Glutamatergic neuron (in vitro differentiated cells): Measurements from ENCODE around the gene NFIA. TPM values are rescaled to one million over a fixed set of nuclear protein-coding genes. Genes with fewer than 3 reads are reported as not detected.

Experiments used
- DNase-seq: peaks from one replicate; pipeline ENCODE4 v3.0.0; 2022
- H3K27ac Mint-ChIP-seq: one replicate; pipeline ENCODE4 v1.8.0; 2020; ENCODE audit warnings: mild to moderate bottlenecking, mixed read lengths, inconsistent platforms; ENCODE audit not compliant: unreplicated experiment
- H3K27me3 Mint-ChIP-seq: one replicate; pipeline ENCODE4 v1.8.0; 2020; ENCODE audit warnings: mild to moderate bottlenecking, moderate library complexity, mixed read lengths, inconsistent platforms; ENCODE audit not compliant: unreplicated experiment
- H3K36me3 Mint-ChIP-seq: one replicate; pipeline ENCODE4 v1.8.0; 2020; ENCODE audit warnings: mild to moderate bottlenecking, mixed read lengths, inconsistent platforms; ENCODE audit not compliant: unreplicated experiment
- H3K4me1 Mint-ChIP-seq: one replicate; pipeline ENCODE4 v1.8.0; 2020; ENCODE audit warnings: mild to moderate bottlenecking, low read depth, mixed read lengths, inconsistent platforms; ENCODE audit not compliant: unreplicated experiment
- H3K4me3 Mint-ChIP-seq: one replicate; pipeline ENCODE4 v1.8.0; 2020; ENCODE audit warnings: mild to moderate bottlenecking, mixed read lengths, inconsistent platforms; ENCODE audit not compliant: unreplicated experiment
- H3K9me3 Mint-ChIP-seq: one replicate; pipeline ENCODE4 v1.8.0; 2020; ENCODE audit warnings: mild to moderate bottlenecking, moderate library complexity, mixed read lengths, inconsistent platforms; ENCODE audit not compliant: unreplicated experiment
- total RNA-seq: library from RNA; stranded (reverse); fragmentation: NEBNext Ultra II Directional; extraction: Animal tissue kit (Norgen Biotek cat#: 25700); gene quantifications from one replicate; pipeline ENCODE4 v1.2.1, GENCODE V29; 2021; ENCODE audit not compliant: unreplicated experiment
- TF ChIP-seq, protein P1 (sequence below): fragments of 200-600 bp; sonication (generic); IDR thresholded peaks from one replicate; pipeline ENCODE4 v1.5.0; 2021; ENCODE audit not compliant: partially characterized antibody, unreplicated experiment

The NFIA gene
- total RNA-seq, 1 donor from 2014 or later: 16.4 TPM

DNA sequence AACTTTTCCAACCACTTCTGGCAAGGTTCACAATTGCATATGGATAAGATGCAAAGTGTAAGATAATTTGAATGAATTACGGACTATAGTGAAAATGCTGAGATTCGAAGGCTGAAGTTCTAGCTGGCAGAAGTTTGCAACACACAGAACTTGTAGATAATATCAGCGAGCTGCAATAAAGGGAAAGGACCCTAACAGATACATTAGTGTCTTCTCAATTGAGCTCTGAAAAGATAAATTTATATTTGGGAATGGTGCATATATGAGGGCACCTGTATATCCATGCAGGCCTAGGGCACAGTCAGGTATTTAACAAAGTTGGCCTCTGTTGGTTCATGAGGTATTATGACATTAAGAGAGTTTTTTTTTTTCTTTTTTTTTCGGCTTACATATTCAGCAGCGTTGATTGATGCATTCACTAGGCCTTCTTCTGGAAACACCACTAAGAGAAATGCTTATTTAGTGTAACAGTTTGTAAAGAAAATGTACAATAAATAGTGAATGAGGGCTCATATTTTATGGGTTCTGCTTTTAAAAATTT lies 2.2 kb downstream of the NFIA start:
- H3K27ac Mint-ChIP-seq: no peak overlapping the region
- H3K27me3 Mint-ChIP-seq: peaks cover 8% of the 10 kb centered on the region
- TF ChIP-seq, protein P1, sequence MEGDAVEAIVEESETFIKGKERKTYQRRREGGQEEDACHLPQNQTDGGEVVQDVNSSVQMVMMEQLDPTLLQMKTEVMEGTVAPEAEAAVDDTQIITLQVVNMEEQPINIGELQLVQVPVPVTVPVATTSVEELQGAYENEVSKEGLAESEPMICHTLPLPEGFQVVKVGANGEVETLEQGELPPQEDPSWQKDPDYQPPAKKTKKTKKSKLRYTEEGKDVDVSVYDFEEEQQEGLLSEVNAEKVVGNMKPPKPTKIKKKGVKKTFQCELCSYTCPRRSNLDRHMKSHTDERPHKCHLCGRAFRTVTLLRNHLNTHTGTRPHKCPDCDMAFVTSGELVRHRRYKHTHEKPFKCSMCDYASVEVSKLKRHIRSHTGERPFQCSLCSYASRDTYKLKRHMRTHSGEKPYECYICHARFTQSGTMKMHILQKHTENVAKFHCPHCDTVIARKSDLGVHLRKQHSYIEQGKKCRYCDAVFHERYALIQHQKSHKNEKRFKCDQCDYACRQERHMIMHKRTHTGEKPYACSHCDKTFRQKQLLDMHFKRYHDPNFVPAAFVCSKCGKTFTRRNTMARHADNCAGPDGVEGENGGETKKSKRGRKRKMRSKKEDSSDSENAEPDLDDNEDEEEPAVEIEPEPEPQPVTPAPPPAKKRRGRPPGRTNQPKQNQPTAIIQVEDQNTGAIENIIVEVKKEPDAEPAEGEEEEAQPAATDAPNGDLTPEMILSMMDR: no peak
- no peaks in the 10 kb centered on the region for H3K36me3 Mint-ChIP-seq
- peak overlapping the region; percentile 93 for H3K4me3 Mint-ChIP-seq
- no peak for DNase-seq
- peaks cover 22% of the 10 kb centered on the region for H3K4me1 Mint-ChIP-seq
- H3K9me3 Mint-ChIP-seq: peaks cover 11% of the 10 kb centered on the region

DNA sequence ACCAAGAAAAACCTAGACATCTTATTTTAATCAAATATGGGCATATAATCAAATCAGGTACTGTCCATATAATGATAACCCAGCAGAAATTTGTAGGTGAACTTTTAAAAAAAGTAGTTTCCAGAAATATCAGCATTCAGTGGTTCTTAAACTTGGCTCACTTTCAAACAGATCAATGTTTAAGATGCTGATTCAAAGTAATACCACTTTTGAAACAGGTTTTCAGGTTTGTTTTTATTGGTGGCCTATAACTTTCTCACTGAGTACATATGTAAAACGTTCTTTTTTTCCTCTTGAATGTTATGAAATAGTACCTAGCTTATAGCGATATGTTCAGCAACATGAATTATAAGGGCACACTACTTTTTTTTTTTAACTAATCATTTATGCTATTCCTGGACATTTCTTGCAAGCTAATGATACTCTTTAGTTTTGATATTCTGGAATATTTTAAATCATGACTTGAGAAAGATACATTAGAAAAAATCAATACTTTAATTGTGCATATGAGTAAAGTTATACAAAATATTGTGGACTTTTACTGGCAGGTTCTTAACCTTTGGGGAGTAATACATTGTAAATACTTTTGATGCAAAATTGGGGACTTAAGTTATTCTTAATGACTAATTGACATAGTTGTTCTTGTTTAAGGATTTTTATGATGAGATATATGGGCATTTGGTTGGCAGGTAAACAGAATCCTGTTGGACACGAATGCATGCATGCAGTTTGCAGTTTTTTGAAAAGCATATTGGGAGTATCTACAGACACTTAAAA lies 3.0 kb downstream of the NFIA start:
- peaks cover 14% of the 10 kb centered on the region for H3K4me1 Mint-ChIP-seq
- no peak overlapping the region for H3K27ac Mint-ChIP-seq
- H3K9me3 Mint-ChIP-seq: peaks cover 11% of the 10 kb centered on the region
- no peaks in the 10 kb centered on the region for H3K36me3 Mint-ChIP-seq
- DNase-seq: no peak
- TF ChIP-seq, protein P1: no peak
- peaks cover 8% of the 10 kb centered on the region for H3K27me3 Mint-ChIP-seq
- H3K4me3 Mint-ChIP-seq: peak overlapping the region; percentile 61

DNA sequence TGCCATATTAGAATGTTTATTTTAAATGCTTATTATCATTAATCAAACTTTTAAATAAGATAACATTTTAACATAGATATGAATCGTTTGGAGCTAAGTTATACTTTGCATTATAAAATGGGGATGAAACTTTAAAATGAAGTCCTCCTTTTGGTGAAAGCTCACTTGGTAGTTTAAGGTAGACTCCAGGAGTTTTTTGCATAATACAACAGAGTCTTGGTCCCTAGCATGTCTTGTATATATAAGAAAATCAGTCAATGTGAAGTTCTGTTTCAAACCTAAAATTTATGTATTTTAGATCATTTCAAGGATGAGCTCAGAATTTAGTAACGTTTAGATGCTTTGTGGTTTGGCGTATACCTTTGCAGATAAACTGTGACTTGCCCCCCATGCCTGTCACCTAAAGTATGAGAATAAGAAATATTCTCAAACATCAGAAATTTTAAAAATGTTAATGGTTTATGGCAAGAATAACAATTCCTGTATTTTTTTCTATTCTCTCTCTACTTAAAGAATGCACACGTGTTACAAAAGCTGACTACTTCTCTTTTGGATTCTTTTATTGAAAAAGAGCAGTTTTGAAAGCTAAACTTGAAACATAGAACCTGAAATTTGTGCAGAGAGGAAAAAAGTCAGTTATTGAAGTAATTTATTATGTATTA lies 3.8 kb downstream of the NFIA start:
- TF ChIP-seq, protein P1: no peak
- peaks cover 14% of the 10 kb centered on the region for H3K4me1 Mint-ChIP-seq
- H3K36me3 Mint-ChIP-seq: no peaks in the 10 kb centered on the region
- no peak overlapping the region for H3K4me3 Mint-ChIP-seq
- no peak overlapping the region for H3K27ac Mint-ChIP-seq
- DNase-seq: no peak
- H3K9me3 Mint-ChIP-seq: peaks cover 8% of the 10 kb centered on the region
- H3K27me3 Mint-ChIP-seq: peaks cover 8% of the 10 kb centered on the region

DNA sequence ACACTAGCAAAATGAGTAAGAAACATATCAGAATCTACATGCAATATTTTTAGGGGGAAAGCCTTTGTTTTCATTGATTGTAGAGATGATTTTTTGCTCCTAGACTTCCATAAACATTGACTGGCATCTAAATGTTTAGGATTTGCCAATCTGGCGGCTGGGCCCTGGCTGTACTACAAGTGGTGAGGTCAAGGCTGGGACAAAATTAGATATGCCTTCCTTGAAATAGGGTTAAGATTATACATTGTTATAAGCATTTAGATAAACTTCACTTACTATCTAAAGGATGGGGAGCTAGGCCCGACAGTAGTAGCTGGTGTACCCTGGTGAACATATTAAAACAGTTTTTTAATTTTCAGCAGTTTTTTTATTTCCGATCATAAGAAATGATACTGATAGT lies 5.2 kb downstream of the NFIA start:
- Mint-ChIP-seq H3K4me3 (no peak overlapping the region), H3K4me1 (peaks cover 16% of the 10 kb centered on the region), H3K36me3 (no peaks in the 10 kb centered on the region)

More for the DNA sequence above, 5.2 kb downstream of the NFIA start:
- TF ChIP-seq, protein P1: no peak
- Mint-ChIP-seq H3K9me3 (peaks cover 7% of the 10 kb centered on the region), H3K27me3 (peaks cover 4% of the 10 kb centered on the region), H3K27ac (no peak overlapping the region)
- DNase-seq: no peak
